H1 (cell line): ENCODE data around the gene ANK2. TPM values are rescaled to one million over a fixed set of nuclear protein-coding genes. Genes with fewer than 3 reads are reported as not detected.

ENCODE experiments used
- CTCF ChIA-PET: fragments of 300-600 bp; sonication (Branson Sonifier 250); formaldehyde crosslinking; loops from one replicate; lab custom pipeline; 2021; ENCODE audit not compliant: partially characterized antibody; lab: Charles Lee
- POLR2A ChIA-PET: fragments of 300-600 bp; sonication (Branson Sonifier 250); formaldehyde crosslinking; loops from one replicate; lab custom pipeline; 2021; ENCODE audit warnings: inconsistent platforms; ENCODE audit not compliant: partially characterized antibody; lab: Charles Lee
- DNase-seq, 2 experiments: peaks; one replicate each; pipeline versions ENCODE4 v3.0.0 to v3.0.0-alpha.2; 2010 to 2022; ENCODE audit warnings: low spot score in 2 of 2, low read depth in 1 of 2, mixed read lengths in 1 of 2
- FAIRE-seq: peaks from 2 replicates; lab custom pipeline; 2011; peaks lifted over from hg19 to GRCh38; lab: Jason Lieb, UNC
- H2AFZ ChIP-seq: 2 replicates; pipeline ENCODE4 v1.8.1; 2012; ENCODE audit warnings: low read length, inconsistent platforms
- H2AK5ac ChIP-seq: 2 replicates; pipeline ENCODE4 v1.6.1; 2013; ENCODE audit warnings: low read depth, low read length
- H2BK120ac ChIP-seq: replicated peaks from 2 replicates; pipeline ENCODE3; 2013; ENCODE audit warnings: low read depth, low read length, inconsistent platforms
- H2BK12ac ChIP-seq: 2 replicates; pipeline ENCODE4 v1.6.1; 2013; ENCODE audit warnings: low read depth, low read length
- H2BK15ac ChIP-seq: 2 replicates; pipeline ENCODE4 v1.6.1; 2013; ENCODE audit warnings: low read length
- H2BK20ac ChIP-seq: 2 replicates; pipeline ENCODE4 v1.6.1; 2013; ENCODE audit warnings: low read length
- H2BK5ac ChIP-seq: 2 replicates; pipeline ENCODE4 v1.6.1; 2013; ENCODE audit warnings: low read depth, low read length
- H3K14ac ChIP-seq: 2 replicates; pipeline ENCODE4 v1.6.1; 2013; ENCODE audit warnings: inconsistent platforms; ENCODE audit not compliant: insufficient read length
- H3K18ac ChIP-seq: 2 replicates; pipeline ENCODE4 v1.6.1; 2013; ENCODE audit warnings: low read length; ENCODE audit errors: extremely low read depth
- H3K23ac ChIP-seq: 2 replicates; pipeline ENCODE4 v1.6.1; 2013; ENCODE audit warnings: inconsistent platforms; ENCODE audit not compliant: insufficient read length
- H3K23me2 ChIP-seq: 2 replicates; pipeline ENCODE4 v1.6.1; 2013; ENCODE audit warnings: low read depth, low read length
- H3K27ac ChIP-seq: 2 replicates; pipeline ENCODE4 v1.6.1; 2011; ENCODE audit warnings: low read depth, low read length, inconsistent platforms
- H3K27me3 ChIP-seq, 4 experiments: replicated peaks in 1 of 4; 1 replicate in 1 of 4; 2 replicates in 3 of 4; pipeline versions ENCODE4 v1.6.1 to v1.8.1; 2011 to 2013; ENCODE audit warnings: low read length in 3 of 4, mild to moderate bottlenecking in 3 of 4, inconsistent platforms in 2 of 4, mixed read lengths in 2 of 4, moderate library complexity in 1 of 4; ENCODE audit not compliant: control insufficient read depth in 3 of 4, insufficient read depth in 3 of 4; ENCODE audit errors: extremely low read depth in 1 of 4
- H3K36me3 ChIP-seq, 4 experiments: 2 replicates each; pipeline versions ENCODE4 v1.6.1 to v1.8.1; 2011 to 2013; ENCODE audit warnings: mild to moderate bottlenecking in 4 of 4, low read length in 3 of 4, moderate library complexity in 2 of 4, control low read depth in 1 of 4, inconsistent platforms in 1 of 4; ENCODE audit not compliant: insufficient read depth in 4 of 4, control insufficient read depth in 2 of 4
- H3K4ac ChIP-seq: replicated peaks from 2 replicates; pipeline ENCODE3; 2013; ENCODE audit warnings: low read length, low read depth, mixed read lengths, inconsistent platforms; ENCODE audit not compliant: insufficient read length
- H3K4me1 ChIP-seq, 4 experiments: replicated peaks in 1 of 4; 1 replicate in 1 of 4; 2 replicates in 3 of 4; pipeline versions ENCODE4 v1.6.1 to v1.8.1; 2011 to 2013; ENCODE audit warnings: low read length in 3 of 4, inconsistent platforms in 2 of 4, mixed read lengths in 1 of 4; ENCODE audit not compliant: insufficient read depth in 4 of 4, control insufficient read depth in 3 of 4
- H3K4me2 ChIP-seq, 2 experiments: 2 replicates each; pipeline versions ENCODE4 v1.6.1 to v1.8.1; 2011 to 2013; ENCODE audit warnings: low read depth in 2 of 2, low read length in 2 of 2, control low read depth in 1 of 2, inconsistent platforms in 1 of 2, mild to moderate bottlenecking in 1 of 2; ENCODE audit not compliant: insufficient read depth in 1 of 2
- H3K4me3 ChIP-seq, 4 experiments: fragments of 200-600, 300-600 bp in 1 of 4; sonication (generic), shearing (Covaris generic), sonication (Bioruptor Twin) in 1 of 4; 2 replicates each; pipeline versions ENCODE4 v1.5.1 to v1.8.1; 2011 to 2016; ENCODE audit warnings: low read length in 4 of 4, low read depth in 3 of 4, control low read depth in 2 of 4, inconsistent platforms in 2 of 4, mild to moderate bottlenecking in 2 of 4, mixed read lengths in 1 of 4, moderate library complexity in 1 of 4; ENCODE audit not compliant: insufficient read depth in 2 of 4; ENCODE audit errors: extremely low read depth in 1 of 4
- H3K56ac ChIP-seq: replicated peaks from 2 replicates; pipeline ENCODE3; 2013; ENCODE audit warnings: low read depth, mild to moderate bottlenecking, mixed read lengths, low read length, inconsistent platforms; ENCODE audit not compliant: insufficient read length
- H3K79me1 ChIP-seq: 2 replicates; pipeline ENCODE4 v1.6.1; 2013; ENCODE audit warnings: low read depth, low read length, control low read depth
- H3K79me2 ChIP-seq, 2 experiments: 2 replicates each; pipeline versions ENCODE4 v1.6.1 to v1.8.1; 2012 to 2013; ENCODE audit warnings: low read length in 2 of 2, mild to moderate bottlenecking in 2 of 2, inconsistent platforms in 1 of 2; ENCODE audit not compliant: insufficient read depth in 2 of 2, control insufficient read depth in 1 of 2
- H3K9ac ChIP-seq, 4 experiments: replicated peaks in 1 of 4; 1 replicate in 1 of 4; 2 replicates in 3 of 4; pipeline versions ENCODE4 v1.6.1 to v1.8.1; 2011 to 2013; ENCODE audit warnings: low read depth in 3 of 4, low read length in 3 of 4, control low read depth in 2 of 4, mild to moderate bottlenecking in 2 of 4, moderate library complexity in 2 of 4, inconsistent platforms in 1 of 4; ENCODE audit errors: extremely low read depth in 1 of 4
- H3K9me3 ChIP-seq, 2 experiments: 2 replicates each; pipeline versions ENCODE4 v1.6.1 to v1.8.1; 2012 to 2013; ENCODE audit warnings: mild to moderate bottlenecking in 2 of 2, moderate library complexity in 2 of 2, control low read depth in 1 of 2, inconsistent platforms in 1 of 2, low read depth in 1 of 2, low read length in 1 of 2, mixed read lengths in 1 of 2; ENCODE audit not compliant: insufficient read depth in 2 of 2
- H4K20me1 ChIP-seq, 2 experiments: replicated peaks in 1 of 2; 2 replicates each; pipeline versions ENCODE3 to v1.8.1; 2011 to 2013; ENCODE audit warnings: inconsistent platforms in 2 of 2, low read length in 2 of 2, mild to moderate bottlenecking in 1 of 2; ENCODE audit not compliant: insufficient read depth in 2 of 2, control insufficient read depth in 1 of 2
- H4K5ac ChIP-seq: 2 replicates; pipeline ENCODE4 v1.6.1; 2013; ENCODE audit warnings: low read length, low read depth, mixed read lengths, inconsistent platforms; ENCODE audit not compliant: insufficient read length
- H4K8ac ChIP-seq: 2 replicates; pipeline ENCODE4 v1.8.0; 2013; ENCODE audit warnings: mild to moderate bottlenecking, moderate library complexity, low read length, inconsistent platforms; ENCODE audit not compliant: insufficient read depth; ENCODE audit errors: extremely low read depth
- H4K91ac ChIP-seq: replicated peaks from 2 replicates; pipeline ENCODE3; 2013; ENCODE audit warnings: low read length, mixed read lengths, inconsistent platforms; ENCODE audit not compliant: insufficient read length
- BACH1 ChIP-seq: IDR thresholded peaks from 2 replicates; pipeline ENCODE4 v1.6.1; 2012; ENCODE audit warnings: low read length, improper control_type of control experiment
- CBX8 ChIP-seq: fragments of 300-800, 300-1000 bp; sonication (generic); IDR thresholded peaks from 2 replicates; pipeline ENCODE4 v1.7.1; 2016; ENCODE audit warnings: low read depth, low read length, borderline replicate concordance
- EZH2 ChIP-seq: fragments of 200-600 bp; sonication (generic); IDR thresholded peaks from 2 replicates; pipeline ENCODE4 v1.7.1; 2012; ENCODE audit warnings: low read depth, mild to moderate bottlenecking, moderate library complexity, low read length, inconsistent platforms; ENCODE audit not compliant: severe bottlenecking
- GABPA ChIP-seq: IDR thresholded peaks from 2 replicates; pipeline ENCODE4 v1.6.1; 2011; ENCODE audit warnings: mild to moderate bottlenecking, low read length, moderate library complexity, borderline replicate concordance; ENCODE audit not compliant: insufficient read depth
- HDAC2 ChIP-seq, 2 experiments: fragments of 300-600 bp in 1 of 2; sonication (generic) in 1 of 2; IDR thresholded peaks; 2 replicates each; pipeline ENCODE4 v1.6.1; 2011 to 2012; ENCODE audit warnings: low read depth in 2 of 2, low read length in 2 of 2, mild to moderate bottlenecking in 2 of 2, moderate library complexity in 2 of 2, borderline replicate concordance in 1 of 2, inconsistent platforms in 1 of 2
- POLR2A ChIP-seq, 2 experiments: IDR thresholded peaks; 1 replicate in 1 of 2; 2 replicates in 1 of 2; pipeline ENCODE4 v1.6.1; 2011; ENCODE audit warnings: low read depth in 2 of 2, low read length in 2 of 2, mild to moderate bottlenecking in 2 of 2; ENCODE audit errors: control extremely low read depth in 1 of 2
- POLR2AphosphoS5 ChIP-seq: IDR thresholded peaks from 2 replicates; pipeline ENCODE4 v1.6.1; 2011; ENCODE audit warnings: low read depth, low read length
- RBBP5 ChIP-seq: IDR thresholded peaks from 2 replicates; pipeline ENCODE4 v1.7.1; 2012; ENCODE audit warnings: low read depth, mild to moderate bottlenecking, inconsistent platforms, low read length, moderate library complexity, borderline replicate concordance
- SIN3A ChIP-seq, 2 experiments: IDR thresholded peaks in 1 of 2; conservative IDR thresholded peaks in 1 of 2; 2 replicates each; pipeline ENCODE4 v1.6.1; 2011 to 2012; ENCODE audit warnings: low read length in 2 of 2, improper control_type of control experiment in 1 of 2, low read depth in 1 of 2, mild to moderate bottlenecking in 1 of 2
- SRF ChIP-seq: IDR thresholded peaks from 2 replicates; pipeline ENCODE4 v1.6.1; 2011; ENCODE audit warnings: mild to moderate bottlenecking, low read depth, low read length, moderate library complexity
- TEAD4 ChIP-seq: IDR thresholded peaks from 2 replicates; pipeline ENCODE4 v1.6.1; 2012; ENCODE audit warnings: low read depth, low read length, inconsistent platforms, mixed read lengths
- WGBS, 2 experiments: shearing (Covaris generic) in 1 of 2; methylation state at CpG; one replicate each; pipeline versions ENCODE4 v1.1.6 to v1.1.7; 2013 to 2015; ENCODE audit warnings: low lambda C conversion rate in 2 of 2, mixed read lengths in 2 of 2, inconsistent platforms in 1 of 2, low coverage in 1 of 2, missing lambda C conversion rate in 1 of 2; ENCODE audit not compliant: insufficient replicate concordance in 2 of 2, insufficient coverage in 1 of 2, insufficient read length in 1 of 2; ENCODE audit errors: extremely low coverage in 1 of 2, missing lambda C conversion rate in 1 of 2; 5-methylcytosine and 5-hydroxymethylcytosine counted together
- polyA plus RNA-seq, 7 experiments: library from polyadenylated mRNA; depleted of rRNA in 3 of 7; stranded (reverse) in 5 of 7; unstranded in 2 of 7; fragments of >200 nt in 5 of 7; fragments of 200-250 nt in 2 of 7; gene quantifications; 1 replicate in 5 of 7; 2 replicates in 1 of 7; 4 replicates in 1 of 7; pipeline versions ENCODE4 v1.2.1 to v1.2.3, GENCODE V29; 2011 to 2013; ENCODE audit warnings: missing spikeins in 2 of 7, mixed read lengths in 2 of 7
- total RNA-seq: library from RNA; stranded (reverse); fragmentation: NEBNext Ultra II Directional; extraction: Animal tissue kit (Norgen Biotek cat#: 25700); gene quantifications from 2 replicates; pipeline ENCODE4 v1.2.1, GENCODE V29; 2021

The ANK2 gene
- total and polyA plus RNA-seq, 2 of the 8 experiments (the other 6 are each of a cell fraction or from before 2014, with no cell fraction given): 14.2 to 35.1 TPM

DNA sequence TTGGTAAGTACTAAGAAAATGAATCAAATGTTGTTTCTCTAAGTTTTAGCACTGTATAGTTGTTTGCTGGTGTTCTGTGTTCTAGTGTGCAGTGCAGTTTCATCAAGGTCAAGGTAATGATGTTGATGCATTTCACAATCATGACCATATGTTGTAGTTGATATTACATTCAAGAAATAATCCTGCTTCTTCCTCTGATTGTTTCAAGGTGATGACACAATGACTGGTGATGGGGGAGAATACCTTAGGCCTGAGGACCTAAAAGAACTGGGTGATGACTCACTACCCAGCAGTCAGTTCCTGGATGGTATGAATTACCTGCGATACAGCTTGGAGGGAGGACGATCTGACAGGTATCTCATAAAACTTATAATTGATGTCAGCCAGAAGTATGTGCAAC lies 261.6 kb downstream of the ANK2 start:
- no peaks in the 10 kb centered on the region for H3K23me2 ChIP-seq
- H4K91ac ChIP-seq: no peak overlapping the region
- no peak overlapping the region for H3K18ac ChIP-seq
- H2AK5ac ChIP-seq: no peak overlapping the region
- no peak overlapping the region for H2BK12ac ChIP-seq
- H3K27ac ChIP-seq: no peak overlapping the region
- POLR2A ChIA-PET: no interaction called here
- DNase-seq (no peak), FAIRE-seq (no peak)
- H3K9ac ChIP-seq: no peak overlapping the region
- H4K5ac ChIP-seq: no peak overlapping the region
- no peak overlapping the region for H3K23ac ChIP-seq
- H3K14ac ChIP-seq: no peak overlapping the region
- no peaks in the 10 kb centered on the region for H3K9me3 ChIP-seq
- H3K79me1 ChIP-seq: no peaks in the 10 kb centered on the region
- H2AFZ ChIP-seq: no peak overlapping the region
- H2BK15ac ChIP-seq: no peak overlapping the region
- no peak overlapping the region for H2BK20ac ChIP-seq
- H3K4ac ChIP-seq: no peak overlapping the region
- H2BK5ac ChIP-seq: no peak overlapping the region
- H2BK120ac ChIP-seq: no peak overlapping the region
- H3K36me3 ChIP-seq: peaks cover 0 to 33% (median 3%) of the 10 kb centered on the region in 4 experiments; a peak in 5 of 8 replicates
- H3K4me1 ChIP-seq: no peaks in the 10 kb centered on the region; a peak in 3 of 7 replicates
- no peaks in the 10 kb centered on the region for H3K79me2 ChIP-seq
- H3K4me2 ChIP-seq: no peak overlapping the region
- H3K27me3 ChIP-seq: no peaks in the 10 kb centered on the region
- H4K20me1 ChIP-seq: no peaks in the 10 kb centered on the region
- no peak overlapping the region for H4K8ac ChIP-seq
- no peak overlapping the region for H3K56ac ChIP-seq
- WGBS, 2 experiments: 85% methylated on average over 2 of the region's 2 CpGs; no CpG with 5 or more reads in 1 of the 2 experiments
- no peak overlapping the region for H3K4me3 ChIP-seq
- CTCF ChIA-PET: interaction anchor here (0.6 kb wide), 1 partner anchor 49 kb away, joined by 3 read pairs; no protein-coding TSS in a partner anchor
- TF ChIP-seq RBBP5: no peak
- TF ChIP-seq TEAD4: no peak
- TF ChIP-seq CBX8: no peak
- no peak for TF ChIP-seq POLR2A (IDR thresholded peaks at IDR 0.05; ENCODE audit: control extremely low read depth in 1 of 2, low read depth in 2 of 2, low read length in 2 of 2)
- no peak for TF ChIP-seq SIN3A (conservative IDR thresholded peaks at IDR 0.05 in 1 of 2, IDR thresholded peaks at IDR 0.05 in 1 of 2; ENCODE audit: low read depth in 1 of 2, low read length in 2 of 2)
- TF ChIP-seq BACH1: no peak
- no peak for TF ChIP-seq GABPA
- TF ChIP-seq EZH2: no peak
- TF ChIP-seq POLR2AphosphoS5: no peak
- no peak for TF ChIP-seq HDAC2 (IDR thresholded peaks at IDR 0.05; ENCODE audit: borderline replicate concordance in 1 of 2, low read depth in 2 of 2, low read length in 2 of 2)
- TF ChIP-seq SRF: no peak
